H1 (cell line): ENCODE data around the gene SELENBP1. TPM values are rescaled to one million over a fixed set of nuclear protein-coding genes. Genes with fewer than 3 reads are reported as not detected.

ENCODE experiments used
- ASH2L ChIP-seq: fragments of 200-600, 300-600 bp; sonication (generic); IDR thresholded peaks from one replicate; pipeline ENCODE4 v1.7.1; 2017; ENCODE audit warnings: low read length
- BACH1 ChIP-seq: IDR thresholded peaks from 2 replicates; pipeline ENCODE4 v1.6.1; 2012; ENCODE audit warnings: low read length, improper control_type of control experiment
- BRCA1 ChIP-seq: IDR thresholded peaks from 2 replicates; pipeline ENCODE4 v1.6.1; 2012; ENCODE audit warnings: low read depth, low read length, improper control_type of control experiment
- CEBPB ChIP-seq: IDR thresholded peaks from 2 replicates; pipeline ENCODE4 v1.6.1; 2012; ENCODE audit warnings: low read depth, low read length
- KDM1A ChIP-seq: fragments of 200-600, 300-600 bp; sonication (generic); IDR thresholded peaks from 2 replicates; pipeline ENCODE4 v1.7.1; 2016; ENCODE audit warnings: mild to moderate bottlenecking, low read length, borderline replicate concordance
- KDM5A ChIP-seq: fragments of 200-600 bp; IDR thresholded peaks from 2 replicates; pipeline ENCODE4 v1.7.1; 2012; ENCODE audit warnings: mild to moderate bottlenecking, low read length, inconsistent platforms, mixed read lengths
- PHF8 ChIP-seq: fragments of 200-600 bp; sonication (generic); conservative IDR thresholded peaks from 2 replicates; pipeline ENCODE4 v1.7.1; 2012; ENCODE audit warnings: low read depth, mild to moderate bottlenecking, inconsistent platforms, low read length, moderate library complexity
- POLR2AphosphoS5 ChIP-seq: IDR thresholded peaks from 2 replicates; pipeline ENCODE4 v1.6.1; 2011; ENCODE audit warnings: low read depth, low read length
- RBBP5 ChIP-seq: IDR thresholded peaks from 2 replicates; pipeline ENCODE4 v1.7.1; 2012; ENCODE audit warnings: low read depth, mild to moderate bottlenecking, inconsistent platforms, low read length, moderate library complexity, borderline replicate concordance
- polyA plus RNA-seq, 7 experiments: library from polyadenylated mRNA; depleted of rRNA in 3 of 7; stranded (reverse) in 5 of 7; unstranded in 2 of 7; fragments of >200 nt in 5 of 7; fragments of 200-250 nt in 2 of 7; gene quantifications; 1 replicate in 5 of 7; 2 replicates in 1 of 7; 4 replicates in 1 of 7; pipeline versions ENCODE4 v1.2.1 to v1.2.3, GENCODE V29; 2011 to 2013; ENCODE audit warnings: missing spikeins in 2 of 7, mixed read lengths in 2 of 7
- total RNA-seq: library from RNA; stranded (reverse); fragmentation: NEBNext Ultra II Directional; extraction: Animal tissue kit (Norgen Biotek cat#: 25700); gene quantifications from 2 replicates; pipeline ENCODE4 v1.2.1, GENCODE V29; 2021
- TF ChIP-seq, protein P1 (sequence below): fragments of 300-600 bp; sonication (generic); IDR thresholded peaks from 2 replicates; pipeline ENCODE4 v1.7.1; 2012; ENCODE audit warnings: low read length, moderate library complexity, mild to moderate bottlenecking, inconsistent platforms; ENCODE audit not compliant: insufficient replicate concordance

The SELENBP1 gene
- total and polyA plus RNA-seq, 2 of the 8 experiments (the other 6 are each of a cell fraction or from before 2014, with no cell fraction given): 20.0 to 32.4 TPM

- TF ChIP-seq PHF8 (peak; percentile 85), CEBPB (peak; percentile 94), KDM1A (no peak), BRCA1 (no peak), ASH2L (peak; percentile 82), RBBP5 (peak; percentile 77; the same call in 1 of the 2 replicates), KDM5A (0 out of 2 replicates have a peak, but pooled peaks have one; percentile 57), BACH1 (no peak), POLR2AphosphoS5 (peak; percentile 95)
- TF ChIP-seq, protein P1, sequence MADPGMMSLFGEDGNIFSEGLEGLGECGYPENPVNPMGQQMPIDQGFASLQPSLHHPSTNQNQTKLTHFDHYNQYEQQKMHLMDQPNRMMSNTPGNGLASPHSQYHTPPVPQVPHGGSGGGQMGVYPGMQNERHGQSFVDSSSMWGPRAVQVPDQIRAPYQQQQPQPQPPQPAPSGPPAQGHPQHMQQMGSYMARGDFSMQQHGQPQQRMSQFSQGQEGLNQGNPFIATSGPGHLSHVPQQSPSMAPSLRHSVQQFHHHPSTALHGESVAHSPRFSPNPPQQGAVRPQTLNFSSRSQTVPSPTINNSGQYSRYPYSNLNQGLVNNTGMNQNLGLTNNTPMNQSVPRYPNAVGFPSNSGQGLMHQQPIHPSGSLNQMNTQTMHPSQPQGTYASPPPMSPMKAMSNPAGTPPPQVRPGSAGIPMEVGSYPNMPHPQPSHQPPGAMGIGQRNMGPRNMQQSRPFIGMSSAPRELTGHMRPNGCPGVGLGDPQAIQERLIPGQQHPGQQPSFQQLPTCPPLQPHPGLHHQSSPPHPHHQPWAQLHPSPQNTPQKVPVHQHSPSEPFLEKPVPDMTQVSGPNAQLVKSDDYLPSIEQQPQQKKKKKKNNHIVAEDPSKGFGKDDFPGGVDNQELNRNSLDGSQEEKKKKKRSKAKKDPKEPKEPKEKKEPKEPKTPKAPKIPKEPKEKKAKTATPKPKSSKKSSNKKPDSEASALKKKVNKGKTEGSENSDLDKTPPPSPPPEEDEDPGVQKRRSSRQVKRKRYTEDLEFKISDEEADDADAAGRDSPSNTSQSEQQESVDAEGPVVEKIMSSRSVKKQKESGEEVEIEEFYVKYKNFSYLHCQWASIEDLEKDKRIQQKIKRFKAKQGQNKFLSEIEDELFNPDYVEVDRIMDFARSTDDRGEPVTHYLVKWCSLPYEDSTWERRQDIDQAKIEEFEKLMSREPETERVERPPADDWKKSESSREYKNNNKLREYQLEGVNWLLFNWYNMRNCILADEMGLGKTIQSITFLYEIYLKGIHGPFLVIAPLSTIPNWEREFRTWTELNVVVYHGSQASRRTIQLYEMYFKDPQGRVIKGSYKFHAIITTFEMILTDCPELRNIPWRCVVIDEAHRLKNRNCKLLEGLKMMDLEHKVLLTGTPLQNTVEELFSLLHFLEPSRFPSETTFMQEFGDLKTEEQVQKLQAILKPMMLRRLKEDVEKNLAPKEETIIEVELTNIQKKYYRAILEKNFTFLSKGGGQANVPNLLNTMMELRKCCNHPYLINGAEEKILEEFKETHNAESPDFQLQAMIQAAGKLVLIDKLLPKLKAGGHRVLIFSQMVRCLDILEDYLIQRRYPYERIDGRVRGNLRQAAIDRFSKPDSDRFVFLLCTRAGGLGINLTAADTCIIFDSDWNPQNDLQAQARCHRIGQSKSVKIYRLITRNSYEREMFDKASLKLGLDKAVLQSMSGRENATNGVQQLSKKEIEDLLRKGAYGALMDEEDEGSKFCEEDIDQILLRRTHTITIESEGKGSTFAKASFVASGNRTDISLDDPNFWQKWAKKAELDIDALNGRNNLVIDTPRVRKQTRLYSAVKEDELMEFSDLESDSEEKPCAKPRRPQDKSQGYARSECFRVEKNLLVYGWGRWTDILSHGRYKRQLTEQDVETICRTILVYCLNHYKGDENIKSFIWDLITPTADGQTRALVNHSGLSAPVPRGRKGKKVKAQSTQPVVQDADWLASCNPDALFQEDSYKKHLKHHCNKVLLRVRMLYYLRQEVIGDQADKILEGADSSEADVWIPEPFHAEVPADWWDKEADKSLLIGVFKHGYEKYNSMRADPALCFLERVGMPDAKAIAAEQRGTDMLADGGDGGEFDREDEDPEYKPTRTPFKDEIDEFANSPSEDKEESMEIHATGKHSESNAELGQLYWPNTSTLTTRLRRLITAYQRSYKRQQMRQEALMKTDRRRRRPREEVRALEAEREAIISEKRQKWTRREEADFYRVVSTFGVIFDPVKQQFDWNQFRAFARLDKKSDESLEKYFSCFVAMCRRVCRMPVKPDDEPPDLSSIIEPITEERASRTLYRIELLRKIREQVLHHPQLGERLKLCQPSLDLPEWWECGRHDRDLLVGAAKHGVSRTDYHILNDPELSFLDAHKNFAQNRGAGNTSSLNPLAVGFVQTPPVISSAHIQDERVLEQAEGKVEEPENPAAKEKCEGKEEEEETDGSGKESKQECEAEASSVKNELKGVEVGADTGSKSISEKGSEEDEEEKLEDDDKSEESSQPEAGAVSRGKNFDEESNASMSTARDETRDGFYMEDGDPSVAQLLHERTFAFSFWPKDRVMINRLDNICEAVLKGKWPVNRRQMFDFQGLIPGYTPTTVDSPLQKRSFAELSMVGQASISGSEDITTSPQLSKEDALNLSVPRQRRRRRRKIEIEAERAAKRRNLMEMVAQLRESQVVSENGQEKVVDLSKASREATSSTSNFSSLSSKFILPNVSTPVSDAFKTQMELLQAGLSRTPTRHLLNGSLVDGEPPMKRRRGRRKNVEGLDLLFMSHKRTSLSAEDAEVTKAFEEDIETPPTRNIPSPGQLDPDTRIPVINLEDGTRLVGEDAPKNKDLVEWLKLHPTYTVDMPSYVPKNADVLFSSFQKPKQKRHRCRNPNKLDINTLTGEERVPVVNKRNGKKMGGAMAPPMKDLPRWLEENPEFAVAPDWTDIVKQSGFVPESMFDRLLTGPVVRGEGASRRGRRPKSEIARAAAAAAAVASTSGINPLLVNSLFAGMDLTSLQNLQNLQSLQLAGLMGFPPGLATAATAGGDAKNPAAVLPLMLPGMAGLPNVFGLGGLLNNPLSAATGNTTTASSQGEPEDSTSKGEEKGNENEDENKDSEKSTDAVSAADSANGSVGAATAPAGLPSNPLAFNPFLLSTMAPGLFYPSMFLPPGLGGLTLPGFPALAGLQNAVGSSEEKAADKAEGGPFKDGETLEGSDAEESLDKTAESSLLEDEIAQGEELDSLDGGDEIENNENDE: no peak
These were observed 27.0 kb upstream of the SELENBP1 start, which contains the start of gene PSMB4 (continued) for GRCh38 chr1:151399324-151400171.
